ENCODE results near the gene LRRN4.

DNA sequence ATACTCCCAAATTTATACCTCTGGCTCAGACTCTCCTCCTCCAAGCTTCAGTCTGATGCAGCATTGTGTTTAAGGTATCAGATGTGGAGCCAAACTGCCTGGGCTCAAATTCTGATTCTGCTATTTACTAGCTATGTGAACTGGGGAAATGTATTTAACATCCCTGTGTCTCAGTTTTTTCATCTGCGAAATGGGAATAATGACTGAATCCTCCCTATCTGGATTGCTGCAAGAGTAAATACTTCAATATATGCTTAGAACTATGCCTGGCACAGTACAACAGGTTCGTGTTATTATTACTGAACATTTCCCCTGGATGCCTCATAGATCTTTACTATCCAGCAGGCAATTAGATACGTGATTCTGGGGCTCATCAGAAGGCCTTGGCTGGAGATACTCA, 5.5 kb downstream of the LRRN4 start:
- TF ChIP-seq POLR2A (IDR thresholded peaks at IDR 0.05; ENCODE audit: low read depth, low read length) (no peak), POLR2AphosphoS5 (IDR thresholded peaks at IDR 0.05; ENCODE audit: low read depth, low read length) (no peak)

Data from GM12892 (cell line).